ENCODE measurements around the gene HSPB8.
"Not testable (repeated sequence)": the region's sequence is repeated elsewhere in the genome, so short reads cannot be mapped to it uniquely, and the experiment has no call there.

HSPB8 gene

DNA sequence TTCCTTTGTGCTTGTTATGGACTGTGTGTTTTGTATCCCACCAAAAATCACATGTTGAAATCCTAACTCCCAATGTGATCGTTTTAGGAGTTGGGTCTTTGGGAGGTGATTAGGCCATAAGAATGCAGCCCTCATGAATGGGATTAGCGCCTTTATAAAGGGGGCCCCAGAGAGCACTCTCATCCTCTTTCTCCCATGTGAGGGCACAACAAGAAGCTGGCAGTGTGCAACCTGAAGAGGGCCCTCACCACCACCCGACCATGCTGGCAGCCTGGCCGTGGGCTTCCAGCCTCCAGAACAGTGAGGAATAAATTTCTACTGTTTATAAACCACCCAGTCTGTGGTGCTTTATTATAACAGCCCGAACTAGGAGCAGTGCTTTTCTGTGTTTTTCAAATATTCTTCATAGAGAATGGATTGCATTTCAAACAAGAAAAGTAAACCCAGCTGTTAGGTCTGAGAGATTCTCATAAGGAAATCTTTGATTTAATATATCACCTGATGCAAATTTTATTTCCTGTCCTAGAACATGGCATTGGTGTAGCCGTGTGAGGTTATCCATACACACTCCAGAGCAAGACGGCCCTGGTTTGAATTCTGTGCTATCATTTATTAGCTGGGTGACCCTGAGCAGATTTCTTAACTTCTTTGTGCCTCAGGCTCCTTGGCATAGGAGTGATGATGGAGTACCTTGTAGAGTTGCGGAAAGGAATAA is 27.8 kb downstream of the HSPB8 start:
- DNase-seq (ENCODE audit: low read depth) = no peak

DNA sequence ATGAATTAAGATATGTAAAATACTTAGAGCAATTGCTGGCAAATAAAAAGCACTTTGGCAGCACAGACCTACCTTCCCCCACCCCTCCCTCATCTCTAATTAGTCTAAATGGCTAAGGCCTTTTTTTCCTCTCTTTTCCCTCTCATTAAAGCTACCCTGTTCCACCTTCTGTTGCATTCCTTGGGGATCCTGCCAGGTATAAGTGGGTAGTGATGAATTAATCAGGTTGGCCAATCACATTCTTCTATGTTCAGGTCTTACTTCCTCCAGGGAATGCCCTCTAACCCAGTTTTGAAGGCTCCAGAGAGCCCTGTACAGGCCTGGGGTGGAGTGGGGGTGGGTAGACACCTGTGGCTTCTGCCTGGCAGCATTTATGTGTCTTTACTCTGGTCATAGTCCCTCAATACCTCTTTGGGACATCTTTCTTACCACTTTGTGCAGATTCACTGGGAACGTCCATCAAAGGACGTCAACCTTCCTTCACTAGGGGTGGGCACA is 28.4 kb downstream of the HSPB8 start:
- DNase-seq (ENCODE audit: low read depth) = no peak

GRCh38 chr12:119208626-119209061 is 29.9 kb downstream of the HSPB8 start:
- DNase-seq (ENCODE audit: low read depth) = no peak

DNA sequence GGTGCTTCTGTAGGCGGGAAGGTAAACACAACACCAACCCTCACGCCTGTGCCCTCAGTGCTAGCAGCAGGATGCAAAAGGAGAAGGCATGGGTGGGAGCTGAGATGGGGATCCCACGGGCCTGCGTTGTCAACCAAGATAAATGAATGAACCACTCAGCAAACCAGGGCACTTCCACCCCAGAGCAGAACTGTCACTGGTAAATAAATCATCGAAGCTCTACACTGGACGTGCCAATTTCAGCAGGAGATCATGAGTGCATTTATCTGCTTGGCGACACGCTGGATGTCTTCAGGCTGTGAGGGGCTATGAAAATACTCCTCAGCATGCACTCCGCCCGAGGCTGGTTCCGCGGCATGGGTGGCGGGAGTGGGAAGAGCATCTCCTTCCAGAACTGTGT is 33.2 kb downstream of the HSPB8 start:
- DNase-seq (ENCODE audit: low read depth) = no peak

- no peak for DNase-seq (ENCODE audit: low read depth)
Measured at GRCh38 chr12:119216084-119216483, 37.4 kb downstream of the HSPB8 start.

- not testable (repeated sequence) for DNase-seq (ENCODE audit: low read depth)
Measured at GRCh38 chr12:119218875-119219274, 40.1 kb downstream of the HSPB8 start.

DNA sequence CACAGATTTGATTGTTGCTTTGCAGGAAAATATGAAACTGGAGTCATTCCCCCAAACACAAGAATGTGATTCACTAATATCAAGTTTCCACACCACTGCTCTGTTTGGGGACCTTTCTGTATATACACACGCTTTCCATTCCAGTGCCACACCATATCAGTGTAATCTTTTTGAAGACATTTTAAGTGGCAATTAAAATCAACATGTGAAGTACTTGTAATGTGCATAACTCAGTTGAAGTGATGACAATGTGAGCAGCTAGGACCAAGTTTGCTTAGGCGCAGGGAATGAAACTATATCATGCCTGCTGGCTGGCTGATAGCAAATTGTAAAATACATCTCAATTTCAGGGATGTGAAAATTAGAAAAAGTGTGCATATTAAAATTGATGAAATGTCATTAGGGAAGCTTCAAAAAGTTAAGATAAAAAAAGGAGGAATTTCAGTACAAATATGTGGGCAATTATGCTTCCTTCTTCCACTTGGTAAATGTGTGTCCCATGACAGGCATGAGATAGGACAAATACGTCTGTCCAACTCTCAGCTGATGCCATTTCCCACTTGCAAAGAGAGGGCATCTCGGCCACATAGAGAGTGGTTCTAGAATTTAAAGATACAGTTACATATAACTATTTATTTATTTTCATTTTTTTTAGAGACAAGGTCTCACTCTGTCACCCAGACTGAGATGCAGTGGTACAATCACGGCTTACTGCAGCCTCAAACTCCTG is 43.7 kb downstream of the HSPB8 start:
- DNase-seq (ENCODE audit: low read depth) = no peak

DNA sequence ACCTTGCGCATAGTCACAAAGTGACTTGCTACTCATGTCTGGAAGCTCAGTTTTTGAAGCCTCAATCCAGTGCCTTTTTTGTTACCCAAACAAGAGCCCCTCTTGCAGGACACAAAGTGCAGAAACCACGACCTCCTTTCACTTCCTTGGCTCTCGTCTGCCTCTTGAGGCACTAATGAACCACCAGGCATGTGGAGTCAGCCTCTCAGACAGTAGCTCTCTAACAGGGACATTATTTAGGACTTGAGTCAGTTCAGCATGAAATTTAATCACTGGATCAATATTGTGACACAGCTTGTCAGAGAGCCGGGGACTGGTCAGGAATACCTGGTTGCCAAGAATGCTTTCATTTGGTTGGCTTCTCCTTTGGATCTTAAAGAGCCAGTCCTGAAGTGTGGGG is 46.7 kb downstream of the HSPB8 start:
- no peak for DNase-seq (ENCODE audit: low read depth)

- DNase-seq (ENCODE audit: low read depth) = no peak
Measured at GRCh38 chr12:119227292-119227691, 48.6 kb downstream of the HSPB8 start.

GRCh38 chr12:119229205-119229604 is 50.5 kb downstream of the HSPB8 start:
- no peak for DNase-seq (ENCODE audit: low read depth)

GRCh38 chr12:119229837-119230236 is 51.1 kb downstream of the HSPB8 start:
- no peak for DNase-seq (ENCODE audit: low read depth)

DNA sequence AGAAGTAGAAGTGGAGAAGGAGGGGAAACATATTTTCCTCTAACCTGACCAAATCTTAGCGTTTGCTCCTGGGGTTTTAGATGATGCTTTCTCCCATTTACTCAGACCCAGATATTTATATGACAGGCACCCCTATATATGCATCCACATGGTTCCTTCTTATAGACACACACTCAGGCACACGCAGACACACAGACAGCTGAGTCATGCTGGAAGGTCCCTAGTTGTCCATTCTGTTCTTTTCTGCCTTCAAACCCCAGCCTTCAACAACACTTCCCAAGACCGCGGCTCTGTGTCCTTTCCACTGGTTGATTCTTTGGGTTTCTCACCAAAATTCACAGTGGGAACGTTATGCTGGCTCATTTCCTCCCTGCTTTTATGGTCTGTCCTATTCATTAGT is 52.1 kb downstream of the HSPB8 start:
- no peak for DNase-seq (ENCODE audit: low read depth)

- no peak for DNase-seq (ENCODE audit: low read depth)
Measured at GRCh38 chr12:119231774-119232173, 53.0 kb downstream of the HSPB8 start.

- DNase-seq (ENCODE audit: low read depth) = no peak
Measured at GRCh38 chr12:119235197-119235751, 56.5 kb downstream of the HSPB8 start.

GRCh38 chr12:119236372-119236771 is 57.6 kb downstream of the HSPB8 start:
- no peak for DNase-seq (ENCODE audit: low read depth)

DNA sequence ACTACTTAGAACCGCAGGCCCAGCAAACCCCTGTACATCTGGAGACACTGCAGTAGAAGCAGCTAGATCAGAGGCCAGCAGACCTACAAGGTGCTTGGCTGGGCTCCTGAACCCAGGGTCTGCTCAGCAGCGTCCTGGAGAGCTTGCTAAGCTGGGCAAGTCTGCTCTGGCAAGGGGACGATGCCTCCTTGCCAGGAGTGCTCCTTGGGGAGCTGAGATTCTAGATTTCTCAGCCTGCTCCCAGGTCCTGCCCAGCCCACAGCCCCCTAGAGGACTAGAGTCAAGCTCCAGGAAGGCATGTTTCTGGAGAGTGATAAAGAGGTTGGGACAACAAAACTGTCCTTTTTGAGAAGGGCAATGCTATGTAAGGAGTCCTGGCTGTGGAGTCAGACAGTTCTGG is 60.3 kb downstream of the HSPB8 start:
- DNase-seq (ENCODE audit: low read depth) = no peak

DNA sequence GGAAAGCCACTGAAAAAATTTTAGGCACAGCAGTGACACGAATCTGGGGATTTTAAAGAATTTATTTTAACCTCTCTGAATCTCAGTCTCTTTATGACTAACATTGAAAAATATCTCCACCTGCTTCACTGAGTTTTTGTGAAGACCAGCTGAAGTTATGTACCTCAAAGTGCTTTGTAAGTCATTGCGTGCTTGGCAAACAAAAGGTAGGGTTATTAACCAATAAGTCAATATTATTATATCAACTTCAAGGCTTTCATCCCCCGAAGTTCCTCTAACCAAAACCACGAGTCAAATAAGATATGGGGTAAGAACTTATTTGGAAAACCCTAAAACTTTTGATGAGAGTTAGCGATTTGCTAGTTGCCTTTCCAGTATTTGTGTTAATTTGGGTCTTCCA is 62.3 kb downstream of the HSPB8 start:
- DNase-seq (ENCODE audit: low read depth) = no peak

DNA sequence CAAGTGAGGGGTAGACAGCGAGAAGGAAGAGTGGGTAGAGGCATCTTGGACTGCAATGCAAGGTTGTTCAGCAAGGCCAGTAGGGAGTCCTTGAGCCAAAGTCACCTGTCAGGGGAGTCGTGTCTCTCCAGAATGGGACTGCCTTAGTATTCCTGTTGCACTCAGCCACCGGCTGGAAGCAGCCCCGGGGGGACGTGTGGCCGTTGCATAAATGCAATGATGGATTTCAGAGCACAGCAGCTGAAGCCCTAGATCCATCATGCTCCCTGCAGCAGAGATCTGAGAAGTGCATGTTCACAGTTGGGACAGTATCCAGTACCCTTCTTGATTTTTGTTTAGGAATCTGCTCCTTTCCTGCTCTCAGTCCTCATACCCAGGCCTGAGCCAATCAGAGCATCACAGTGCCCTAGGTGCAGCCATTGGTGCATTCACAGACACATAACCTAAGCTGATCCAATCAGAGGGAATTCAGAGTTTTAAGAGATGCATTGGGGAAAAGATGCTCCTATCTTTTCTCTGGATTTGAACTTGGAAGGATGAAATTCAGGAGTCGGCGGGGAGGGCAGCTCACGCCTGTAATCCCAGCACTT is 62.9 kb downstream of the HSPB8 start:
- DNase-seq (ENCODE audit: low read depth) = no peak

Data from stimulated activated CD8-positive, alpha-beta memory T cell treated with anti-CD3 and anti-CD28 coated beads, Interleukin-12 subunit alpha, Interleukin-12 subunit beta, amount 100 ng/mL, for 1 hour (primary cell).